Gastroesophageal sphincter (tissue), 4 donors: ENCODE results near the gene ANKS1B. TPM values are rescaled to one million over a fixed set of nuclear protein-coding genes. Genes with fewer than 3 reads are reported as not detected.

Experiments used
- ATAC-seq: fragments of 150-250 bp; one replicate; pipeline ENCODE4 v1.9.1; 2016; ENCODE audit warnings: mild to moderate bottlenecking, moderate library complexity
- H3K27ac ChIP-seq, 4 donors: fragments of 200-600 bp; sonication (generic) in 3 of 4; 1 replicate in 3 of 4; 2 replicates in 1 of 4; pipeline ENCODE4 v1.5.1; 2016 to 2019
- H3K27me3 ChIP-seq: fragments of 200-600 bp; sonication (generic); one replicate; pipeline ENCODE4 v1.5.1; 2019
- H3K36me3 ChIP-seq, 2 donors: fragments of 200-600 bp; sonication (generic); one replicate each; pipeline ENCODE4 v1.5.1; 2019; ENCODE audit warnings: control low read depth in 1 of 2
- H3K4me1 ChIP-seq, 3 donors: fragments of 200-600 bp; sonication (generic); 1 replicate in 2 of 3; 2 replicates in 1 of 3; pipeline ENCODE4 v1.5.1; 2016 to 2019; ENCODE audit warnings: control low read depth in 2 of 3
- H3K4me3 ChIP-seq, 2 donors: fragments of 200-600 bp; sonication (generic); one replicate each; pipeline ENCODE4 v1.5.1; 2019; ENCODE audit warnings: mild to moderate bottlenecking in 1 of 2, moderate library complexity in 1 of 2
- H3K9me3 ChIP-seq, 3 donors: fragments of 200-600 bp; sonication (generic); one replicate each; pipeline ENCODE4 v1.5.1; 2017 to 2019; ENCODE audit warnings: control low read depth in 2 of 3
- EP300 ChIP-seq: sonication (generic); formaldehyde crosslinking; IDR thresholded peaks from one replicate; pipeline ENCODE4 v1.6.1; 2017; ENCODE audit warnings: antibody characterized with exemption, mild to moderate bottlenecking
- POLR2A ChIP-seq, 2 donors: fragments of 450-650 bp; IDR thresholded peaks; one replicate each; pipeline ENCODE4 v1.6.1; 2017; ENCODE audit warnings: antibody characterized with exemption in 2 of 2, mild to moderate bottlenecking in 2 of 2, moderate library complexity in 1 of 2
- POLR2AphosphoS5 ChIP-seq: sonication (generic); formaldehyde crosslinking; IDR thresholded peaks from one replicate; pipeline ENCODE4 v1.6.1; 2017; ENCODE audit warnings: antibody characterized with exemption
- WGBS, 2 donors: methylation state at CpG; one replicate each; pipeline ENCODE4 v1.1.5; 2018; ENCODE audit warnings: low coverage in 1 of 2; 5-methylcytosine and 5-hydroxymethylcytosine counted together
- total RNA-seq, 4 donors: library from RNA; depleted of rRNA; stranded (reverse); fragments of >200 nt; gene quantifications; one replicate each; pipeline ENCODE4 v1.1.0, GENCODE V29; 2016
- TF ChIP-seq, protein P1 (sequence below), 4 experiments: fragments of 200-600 bp in 2 of 4; fragments of 450-650 bp in 2 of 4; sonication (generic) in 1 of 4; IDR thresholded peaks; one replicate each; pipeline ENCODE4 v1.5.1; 2017 to 2019; ENCODE audit warnings: antibody characterized with exemption in 4 of 4, mild to moderate bottlenecking in 2 of 4, moderate library complexity in 2 of 4

ANKS1B gene
- total RNA-seq, 4 donors from 2014 or later = 9.9 to 31.1 (median 21.4) TPM

DNA sequence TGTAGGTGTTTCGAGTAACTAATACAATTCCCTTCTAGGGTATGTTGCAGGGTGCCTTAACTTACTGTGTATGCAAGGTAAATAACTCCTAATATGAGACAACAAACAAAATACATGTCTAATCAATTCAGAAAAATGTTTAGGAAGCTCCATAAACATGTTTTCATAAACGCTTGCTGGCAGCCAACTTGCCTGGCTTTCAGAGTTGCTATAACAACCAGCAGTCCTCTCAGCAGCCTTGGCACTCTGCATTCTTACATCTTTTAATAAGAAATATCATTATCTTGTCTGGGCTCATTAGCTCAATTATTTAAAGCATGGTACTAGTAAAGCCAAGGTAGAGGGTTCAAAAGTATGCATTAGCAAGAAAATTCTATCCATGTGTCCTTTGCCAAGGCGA, 862.2 kb downstream of the ANKS1B start:
- no peak for ATAC-seq
- WGBS, 2 donors = 85 to 93% methylated on average over 3 of the region's 3 CpGs
- TF ChIP-seq EP300 (no peak), POLR2A (IDR thresholded peaks at IDR 0.05) (no peak), POLR2AphosphoS5 (no peak)
- TF ChIP-seq, protein P1, sequence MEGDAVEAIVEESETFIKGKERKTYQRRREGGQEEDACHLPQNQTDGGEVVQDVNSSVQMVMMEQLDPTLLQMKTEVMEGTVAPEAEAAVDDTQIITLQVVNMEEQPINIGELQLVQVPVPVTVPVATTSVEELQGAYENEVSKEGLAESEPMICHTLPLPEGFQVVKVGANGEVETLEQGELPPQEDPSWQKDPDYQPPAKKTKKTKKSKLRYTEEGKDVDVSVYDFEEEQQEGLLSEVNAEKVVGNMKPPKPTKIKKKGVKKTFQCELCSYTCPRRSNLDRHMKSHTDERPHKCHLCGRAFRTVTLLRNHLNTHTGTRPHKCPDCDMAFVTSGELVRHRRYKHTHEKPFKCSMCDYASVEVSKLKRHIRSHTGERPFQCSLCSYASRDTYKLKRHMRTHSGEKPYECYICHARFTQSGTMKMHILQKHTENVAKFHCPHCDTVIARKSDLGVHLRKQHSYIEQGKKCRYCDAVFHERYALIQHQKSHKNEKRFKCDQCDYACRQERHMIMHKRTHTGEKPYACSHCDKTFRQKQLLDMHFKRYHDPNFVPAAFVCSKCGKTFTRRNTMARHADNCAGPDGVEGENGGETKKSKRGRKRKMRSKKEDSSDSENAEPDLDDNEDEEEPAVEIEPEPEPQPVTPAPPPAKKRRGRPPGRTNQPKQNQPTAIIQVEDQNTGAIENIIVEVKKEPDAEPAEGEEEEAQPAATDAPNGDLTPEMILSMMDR (IDR thresholded peaks at IDR 0.05) = no peak
- no peaks in the 10 kb centered on the region for H3K4me1 ChIP-seq
- no peaks in the 10 kb centered on the region for H3K9me3 ChIP-seq
- no peak overlapping the region for H3K4me3 ChIP-seq
- no peak overlapping the region for H3K27ac ChIP-seq
- H3K27me3 ChIP-seq = no peaks in the 10 kb centered on the region
- H3K36me3 ChIP-seq = no peaks in the 10 kb centered on the region

DNA sequence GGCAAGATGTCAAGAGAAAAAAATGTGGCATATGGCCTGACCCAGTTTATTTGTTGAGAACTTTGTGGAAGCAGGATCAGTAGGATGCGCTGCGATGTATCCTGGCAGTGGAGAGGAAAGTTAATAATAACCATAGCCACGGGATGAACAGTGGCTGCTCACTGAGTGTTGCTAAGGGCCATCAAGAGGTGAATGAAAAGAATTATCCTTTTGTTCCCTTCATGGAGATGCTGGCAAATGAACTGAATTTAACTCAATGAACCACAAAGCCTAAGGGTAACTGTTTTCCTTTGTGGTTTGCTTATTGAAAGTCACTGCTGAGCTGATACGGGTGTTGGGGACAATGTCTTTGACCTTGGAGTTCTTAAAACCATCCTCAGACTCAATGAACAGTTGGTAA, 863.2 kb downstream of the ANKS1B start:
- Histone ChIP-seq H3K9me3 (no peaks in the 10 kb centered on the region), H3K4me1 (no peaks in the 10 kb centered on the region), H3K36me3 (no peaks in the 10 kb centered on the region), H3K4me3 (no peak overlapping the region), H3K27me3 (no peaks in the 10 kb centered on the region), H3K27ac (no peak overlapping the region)
- 70 to 87% methylated on average over 4 of the region's 4 CpGs for WGBS, 2 donors
- TF ChIP-seq EP300 (no peak), POLR2A (IDR thresholded peaks at IDR 0.05) (no peak), POLR2AphosphoS5 (no peak)
- TF ChIP-seq, protein P1 (IDR thresholded peaks at IDR 0.05) = no peak
- ATAC-seq = no peak

DNA sequence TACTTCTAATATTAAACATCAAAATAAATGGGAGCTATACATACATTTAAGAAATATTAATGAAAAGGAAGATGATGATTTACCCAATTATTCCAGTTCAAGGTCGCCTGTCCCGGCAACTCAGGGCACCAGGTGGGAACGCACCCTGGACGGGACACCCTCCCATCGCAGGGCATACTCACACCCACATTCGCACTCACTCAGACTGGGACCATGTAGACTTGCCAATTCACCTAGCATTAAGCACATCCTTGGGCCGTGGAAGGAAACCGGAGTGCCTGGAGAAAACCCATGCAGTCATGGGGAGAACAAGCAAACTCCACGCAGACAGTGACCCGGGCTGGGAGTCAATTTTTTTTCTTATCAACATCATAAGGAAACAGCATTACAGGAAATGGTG, 864.8 kb downstream of the ANKS1B start:
- WGBS, 2 donors = 80 to 81% methylated on average over 1 to 10 of the region's 10 CpGs
- no peak overlapping the region for H3K27ac ChIP-seq
- no peaks in the 10 kb centered on the region for H3K4me1 ChIP-seq
- TF ChIP-seq, protein P1 (IDR thresholded peaks at IDR 0.05) = no peak
- TF ChIP-seq POLR2A (IDR thresholded peaks at IDR 0.05) = no peak
- TF ChIP-seq POLR2AphosphoS5 = no peak
- TF ChIP-seq EP300 = no peak
- H3K36me3 ChIP-seq = no peaks in the 10 kb centered on the region
- H3K27me3 ChIP-seq = no peaks in the 10 kb centered on the region
- no peak overlapping the region for H3K4me3 ChIP-seq
- no peak for ATAC-seq
- no peaks in the 10 kb centered on the region for H3K9me3 ChIP-seq

DNA sequence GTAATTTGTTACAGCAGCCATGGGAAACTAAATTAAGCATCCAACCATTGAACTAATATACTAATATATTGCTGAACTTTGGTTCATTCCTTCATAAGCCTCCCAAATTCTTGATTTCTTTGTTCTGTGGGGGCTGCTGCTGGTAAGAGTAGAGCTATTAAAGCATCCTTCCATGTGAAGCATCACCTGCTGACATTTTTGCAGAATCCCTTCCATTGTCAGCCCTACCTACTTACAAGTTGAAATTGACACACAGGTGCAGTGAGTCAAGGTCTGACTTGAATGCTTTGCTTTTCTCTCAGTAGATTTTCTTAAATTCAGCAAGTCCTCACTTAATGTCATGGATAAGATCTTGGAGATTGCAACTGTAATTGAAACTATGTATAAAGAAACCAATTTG, 865.3 kb downstream of the ANKS1B start:
- no peak for TF ChIP-seq EP300
- TF ChIP-seq, protein P1 (IDR thresholded peaks at IDR 0.05) = no peak
- no peak for TF ChIP-seq POLR2A (IDR thresholded peaks at IDR 0.05)
- TF ChIP-seq POLR2AphosphoS5 = no peak
- H3K27ac ChIP-seq = no peak overlapping the region
- no peak overlapping the region for H3K4me3 ChIP-seq
- no peaks in the 10 kb centered on the region for H3K36me3 ChIP-seq
- H3K4me1 ChIP-seq = no peaks in the 10 kb centered on the region
- no peak for ATAC-seq
- H3K9me3 ChIP-seq = no peaks in the 10 kb centered on the region
- no peaks in the 10 kb centered on the region for H3K27me3 ChIP-seq

DNA sequence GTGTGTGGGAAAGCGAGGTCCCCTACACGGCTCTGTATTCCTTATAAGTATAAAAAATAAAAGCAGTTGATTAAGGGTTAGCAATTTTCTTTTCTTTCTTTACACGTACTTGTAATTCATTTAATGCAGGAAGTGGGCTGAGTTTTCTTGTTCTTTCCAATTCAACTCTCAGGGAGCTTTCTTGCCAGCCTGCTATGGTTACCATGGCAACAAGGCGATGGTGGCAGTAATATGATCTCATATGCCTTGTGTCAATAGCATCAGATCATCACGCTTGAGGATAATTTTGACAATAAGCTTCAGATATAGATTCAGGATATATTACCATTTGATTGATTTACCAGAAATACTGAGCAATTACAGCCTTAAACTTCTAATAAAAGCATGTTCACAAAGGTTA, 873.1 kb downstream of the ANKS1B start:
- H3K36me3 ChIP-seq = no peaks in the 10 kb centered on the region
- ATAC-seq = no peak
- H3K9me3 ChIP-seq = no peaks in the 10 kb centered on the region
- no peak for TF ChIP-seq POLR2AphosphoS5
- TF ChIP-seq EP300 = no peak
- TF ChIP-seq, protein P1 (IDR thresholded peaks at IDR 0.05) = no peak
- TF ChIP-seq POLR2A (IDR thresholded peaks at IDR 0.05) = no peak
- H3K4me1 ChIP-seq = no peaks in the 10 kb centered on the region
- H3K27ac ChIP-seq = no peak overlapping the region
- no peak overlapping the region for H3K4me3 ChIP-seq
- H3K27me3 ChIP-seq = no peaks in the 10 kb centered on the region
- WGBS, 2 donors = 64 to 69% methylated on average over 5 of the region's 5 CpGs
